ENCODE data around the gene KCNE1.

KCNE1 gene

GRCh38 chr21:34545079-34545884 lies 33.3 kb upstream of the KCNE1 start:
- TF ChIP-seq CTCF (conservative IDR thresholded peaks at IDR 0.05): no peak
- H3K27ac ChIP-seq: no peak overlapping the region

GRCh38 chr21:34544032-34544496 lies 32.1 kb upstream of the KCNE1 start:
- H3K27ac ChIP-seq: peak overlapping the region; percentile 1; the same call in 1 of the 2 replicates
- TF ChIP-seq CTCF (conservative IDR thresholded peaks at IDR 0.05): peak; percentile 92

GRCh38 chr21:34543017-34543416 lies 31.0 kb upstream of the KCNE1 start:
- H3K27ac ChIP-seq: no peak overlapping the region; the same call in 1 of the 2 replicates
- no peak for TF ChIP-seq CTCF (conservative IDR thresholded peaks at IDR 0.05)

- no peak for TF ChIP-seq CTCF (conservative IDR thresholded peaks at IDR 0.05)
- H3K27ac ChIP-seq: no peak overlapping the region
Observed at GRCh38 chr21:34540206-34540605, 28.2 kb upstream of the KCNE1 start.

- no peak for TF ChIP-seq CTCF (conservative IDR thresholded peaks at IDR 0.05)
- no peak overlapping the region for H3K27ac ChIP-seq
Observed at GRCh38 chr21:34537838-34538237, 25.8 kb upstream of the KCNE1 start.

DNA sequence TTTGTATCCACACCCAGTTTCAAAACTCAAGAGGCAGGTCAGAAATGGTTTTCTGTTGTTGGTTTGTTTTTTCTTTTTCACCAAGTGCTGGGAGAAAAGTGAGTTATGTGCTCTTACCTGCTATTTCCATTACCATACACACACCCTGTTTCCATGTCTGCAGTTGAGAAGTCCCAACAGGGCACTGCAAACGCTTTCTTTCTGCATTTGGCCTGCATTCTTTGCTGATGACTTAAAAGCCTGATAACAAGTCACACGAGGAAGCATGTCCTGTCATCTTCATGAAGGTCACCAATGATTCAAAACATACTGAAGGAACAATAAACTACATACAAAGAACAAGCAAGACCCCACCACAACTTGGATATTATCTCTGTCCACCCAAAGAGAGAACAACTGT lies 24.8 kb upstream of the KCNE1 start:
- H3K27ac ChIP-seq: no peak overlapping the region
- no peak for TF ChIP-seq CTCF (conservative IDR thresholded peaks at IDR 0.05)

DNA sequence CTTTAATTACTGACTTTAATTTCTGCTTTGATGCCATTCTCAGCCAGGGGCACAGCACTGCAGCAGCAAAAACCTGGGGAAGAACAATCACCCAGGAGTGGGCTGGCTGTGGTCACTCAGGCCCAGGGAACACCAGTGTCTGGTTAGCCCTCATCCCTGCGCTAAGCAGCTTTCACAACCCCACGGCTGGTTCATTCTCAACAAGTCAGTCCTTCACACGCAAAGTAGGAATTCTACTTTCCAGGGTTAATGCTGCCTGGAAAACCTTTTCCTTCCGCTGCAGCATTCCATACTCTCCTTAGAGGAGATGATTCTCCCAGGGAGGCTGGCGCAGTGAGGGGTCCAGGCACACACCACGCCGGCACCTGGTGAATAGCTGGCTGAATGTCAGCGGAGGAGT lies 24.3 kb upstream of the KCNE1 start:
- TF ChIP-seq CTCF (conservative IDR thresholded peaks at IDR 0.05): no peak
- no peak overlapping the region for H3K27ac ChIP-seq

All from VCaP (cell line).